Mesenchymal stem cell (in vitro differentiated cells and primary cell): ENCODE results near the gene RPH3AL.

ENCODE experiments used
- DNase-seq: peaks from one replicate; pipeline ENCODE4 v3.0.0-alpha.2; 2013
- H2AFZ ChIP-seq: one replicate; pipeline ENCODE4 v1.6.1; 2013; ENCODE audit warnings: low read depth, mild to moderate bottlenecking, control low read depth, inconsistent platforms, low read length, moderate library complexity
- H2AK5ac ChIP-seq: 2 replicates; pipeline ENCODE4 v1.6.1; 2013; ENCODE audit warnings: low read length, moderate library complexity, mild to moderate bottlenecking, inconsistent platforms; ENCODE audit not compliant: severe bottlenecking
- H2BK120ac ChIP-seq: one replicate; pipeline ENCODE4 v1.6.1; 2013; ENCODE audit warnings: low read depth, mild to moderate bottlenecking, inconsistent platforms, low read length, moderate library complexity
- H2BK12ac ChIP-seq, 2 experiments: one replicate each; pipeline ENCODE4 v1.6.1; 2013; ENCODE audit warnings: inconsistent platforms in 2 of 2, low read length in 2 of 2, mild to moderate bottlenecking in 2 of 2, moderate library complexity in 2 of 2, control low read depth in 1 of 2
- H2BK15ac ChIP-seq: one replicate; pipeline ENCODE4 v1.6.1; 2013; ENCODE audit warnings: mild to moderate bottlenecking, low read depth, inconsistent platforms; ENCODE audit not compliant: poor library complexity, severe bottlenecking
- H2BK5ac ChIP-seq: 2 replicates; pipeline ENCODE4 v1.6.1; 2013; ENCODE audit warnings: low read depth, mild to moderate bottlenecking, low read length, control low read depth, inconsistent platforms; ENCODE audit not compliant: poor library complexity, severe bottlenecking
- H3K14ac ChIP-seq, 2 experiments: one replicate each; pipeline ENCODE4 v1.6.1; 2013; ENCODE audit warnings: inconsistent platforms in 2 of 2, low read length in 2 of 2, control low read depth in 1 of 2, mild to moderate bottlenecking in 1 of 2, moderate library complexity in 1 of 2
- H3K18ac ChIP-seq, 2 experiments: one replicate each; pipeline ENCODE4 v1.6.1; 2013; ENCODE audit warnings: inconsistent platforms in 2 of 2, low read length in 2 of 2, control low read depth in 1 of 2, low read depth in 1 of 2, mild to moderate bottlenecking in 1 of 2
- H3K23ac ChIP-seq, 2 experiments: one replicate each; pipeline ENCODE4 v1.6.1; 2013; ENCODE audit warnings: inconsistent platforms in 2 of 2, low read length in 2 of 2, mild to moderate bottlenecking in 2 of 2, moderate library complexity in 2 of 2, control low read depth in 1 of 2
- H3K27ac ChIP-seq: 2 replicates; pipeline ENCODE4 v1.5.1; 2013; ENCODE audit warnings: mild to moderate bottlenecking, moderate library complexity, low read length, control low read depth, inconsistent platforms; ENCODE audit not compliant: poor library complexity, severe bottlenecking
- H3K27me3 ChIP-seq, 2 experiments: 2 replicates each; pipeline versions ENCODE4 v1.6.1 to v1.7.0; 2013; ENCODE audit warnings: low read length in 2 of 2, mild to moderate bottlenecking in 2 of 2, moderate library complexity in 2 of 2, control low read depth in 1 of 2, inconsistent platforms in 1 of 2; ENCODE audit not compliant: control insufficient read depth in 1 of 2, insufficient read depth in 1 of 2
- H3K36me3 ChIP-seq, 2 experiments: 2 replicates each; pipeline versions ENCODE4 v1.6.1 to v1.7.0; 2013; ENCODE audit warnings: low read length in 2 of 2, control low read depth in 1 of 2, inconsistent platforms in 1 of 2, low read depth in 1 of 2, mild to moderate bottlenecking in 1 of 2; ENCODE audit not compliant: insufficient read depth in 2 of 2, control insufficient read depth in 1 of 2
- H3K4ac ChIP-seq, 2 experiments: one replicate each; pipeline ENCODE4 v1.6.1; 2013; ENCODE audit warnings: inconsistent platforms in 2 of 2, low read length in 2 of 2, mild to moderate bottlenecking in 2 of 2, moderate library complexity in 2 of 2, control low read depth in 1 of 2, low read depth in 1 of 2
- H3K4me1 ChIP-seq: 2 replicates; pipeline ENCODE4 v1.6.1; 2013; ENCODE audit warnings: low read depth, low read length, control low read depth; ENCODE audit not compliant: control insufficient read depth, insufficient read depth
- H3K4me2 ChIP-seq: 2 replicates; pipeline ENCODE4 v1.6.1; 2013; ENCODE audit warnings: low read length, mild to moderate bottlenecking, inconsistent platforms; ENCODE audit not compliant: poor library complexity, severe bottlenecking
- H3K4me3 ChIP-seq, 2 experiments: 2 replicates each; pipeline versions ENCODE4 v1.5.1 to v1.7.0; 2013; ENCODE audit warnings: low read length in 2 of 2, mild to moderate bottlenecking in 2 of 2, control low read depth in 1 of 2, low read depth in 1 of 2; ENCODE audit not compliant: insufficient read depth in 1 of 2
- H3K79me1 ChIP-seq: replicated peaks from 2 replicates; pipeline ENCODE4 v1.6.1; 2013; ENCODE audit warnings: mild to moderate bottlenecking, control low read depth, low read length, inconsistent platforms; ENCODE audit not compliant: poor library complexity, severe bottlenecking
- H3K9ac ChIP-seq: 2 replicates; pipeline ENCODE4 v1.7.0; 2013; ENCODE audit warnings: mild to moderate bottlenecking, low read length, moderate library complexity
- H3K9me3 ChIP-seq: 2 replicates; pipeline ENCODE4 v1.7.0; 2013; ENCODE audit warnings: mild to moderate bottlenecking, low read length; ENCODE audit not compliant: control insufficient read depth
- H4K8ac ChIP-seq: one replicate; pipeline ENCODE4 v1.6.1; 2013; ENCODE audit warnings: inconsistent platforms, mild to moderate bottlenecking, low read length, moderate library complexity
- H4K91ac ChIP-seq: one replicate; pipeline ENCODE4 v1.6.1; 2013; ENCODE audit warnings: mild to moderate bottlenecking, low read length, inconsistent platforms
- WGBS: methylation state at CpG from one replicate; pipeline ENCODE4 v1.1.7; 2013; ENCODE audit warnings: mixed read lengths; 5-methylcytosine and 5-hydroxymethylcytosine counted together

RPH3AL gene

GRCh38 chr17:354651-355556, 2.3 kb upstream of the RPH3AL start:
- Histone ChIP-seq H3K23ac (no peak overlapping the region), H4K8ac (no peak overlapping the region), H2BK120ac (no peak overlapping the region), H2AK5ac (no peak overlapping the region), H3K9me3 (no peaks in the 10 kb centered on the region), H2AFZ (no peak overlapping the region), H3K27me3 (peaks cover 0 to 19% of the 10 kb centered on the region in 2 experiments), H3K9ac (no peak overlapping the region), H3K4me2 (no peak overlapping the region), H2BK5ac (no peak overlapping the region), H3K14ac (no peak overlapping the region), H3K36me3 (peaks cover 0 to 9% of the 10 kb centered on the region in 2 experiments), H2BK15ac (peak overlapping the region; percentile 50), H4K91ac (no peak overlapping the region), H3K79me1 (peaks cover 21% of the 10 kb centered on the region), H3K4ac (no peak overlapping the region), H3K4me1 (peaks cover 53% of the 10 kb centered on the region), H3K4me3 (no peak overlapping the region), H3K18ac (no peak overlapping the region), H3K27ac (no peak overlapping the region), H2BK12ac (peak overlapping the region in 1 of 2 experiments; percentile 15)
- 90% methylated on average over 18 of the region's 19 CpGs for WGBS
- DNase-seq, result no peak

GRCh38 chr17:353838-354234, 1.2 kb upstream of the RPH3AL start:
- Histone ChIP-seq H3K4ac (no peak overlapping the region), H2BK5ac (no peak overlapping the region), H3K36me3 (peaks cover 0 to 10% of the 10 kb centered on the region in 2 experiments), H3K27me3 (peaks cover 0 to 16% of the 10 kb centered on the region in 2 experiments), H3K9ac (no peak overlapping the region), H3K4me3 (no peak overlapping the region), H2BK120ac (no peak overlapping the region), H2BK12ac (no peak overlapping the region), H3K9me3 (no peaks in the 10 kb centered on the region), H3K18ac (no peak overlapping the region), H4K91ac (no peak overlapping the region), H3K4me2 (no peak overlapping the region), H3K4me1 (peaks cover 57% of the 10 kb centered on the region), H3K23ac (no peak overlapping the region), H2AK5ac (peak overlapping the region; percentile 98), H2BK15ac (no peak overlapping the region), H2AFZ (no peak overlapping the region), H3K14ac (no peak overlapping the region), H3K27ac (no peak overlapping the region), H3K79me1 (peaks cover 24% of the 10 kb centered on the region), H4K8ac (no peak overlapping the region)
- DNase-seq, result no peak
- 92% methylated on average over 7 of the region's 8 CpGs for WGBS

- 60% methylated on average over 8 of the region's 8 CpGs for WGBS
- H3K23ac ChIP-seq, result no peak overlapping the region
- no peak for DNase-seq
Observed at GRCh38 chr17:353213-353837, 718 bp upstream of the RPH3AL start.

GRCh38 chr17:351875-352420, 659 bp downstream of the RPH3AL start:
- H3K36me3 ChIP-seq, result peaks cover 0 to 8% of the 10 kb centered on the region in 2 experiments
- H3K79me1 ChIP-seq, result peaks cover 21% of the 10 kb centered on the region
- H4K91ac ChIP-seq, result peak overlapping the region; percentile 98
- peak overlapping the region; percentile 98 for H2BK120ac ChIP-seq
- H3K4me2 ChIP-seq, result peak overlapping the region; percentile 46
- no peak overlapping the region for H3K4me3 ChIP-seq
- peak overlapping the region; percentile 98 for H4K8ac ChIP-seq
- peak overlapping the region; percentile 49 to 88 for H2BK12ac ChIP-seq
- peak overlapping the region; percentile 14 to 84 for H3K4ac ChIP-seq
- H2BK15ac ChIP-seq, result peak overlapping the region; percentile 77
- H3K23ac ChIP-seq, result no peak overlapping the region
- no peak overlapping the region for H2AFZ ChIP-seq
- H3K9me3 ChIP-seq, result no peaks in the 10 kb centered on the region
- peak overlapping the region in 1 of 2 experiments; percentile 29 for H3K14ac ChIP-seq
- no peaks in the 10 kb centered on the region for H3K27me3 ChIP-seq
- peaks cover 50% of the 10 kb centered on the region for H3K4me1 ChIP-seq
- peak overlapping the region; percentile 85 to 96 for H3K18ac ChIP-seq
- peak overlapping the region; percentile 71 for H2AK5ac ChIP-seq
- peak overlapping the region; percentile 98 for H3K27ac ChIP-seq
- H3K9ac ChIP-seq, result no peak overlapping the region
- 80% methylated on average over 19 of the region's 19 CpGs for WGBS
- H2BK5ac ChIP-seq, result no peak overlapping the region
- no peak for DNase-seq

More at GRCh38 chr17:353213-353837, 718 bp upstream of the RPH3AL start:
- H2BK15ac ChIP-seq, result no peak overlapping the region
- H2AFZ ChIP-seq, result no peak overlapping the region
- H3K9ac ChIP-seq, result no peak overlapping the region
- peak overlapping the region; percentile 46 to 85 for H3K18ac ChIP-seq
- peak overlapping the region; percentile 47 for H3K4me2 ChIP-seq
- peak overlapping the region; percentile 10 for H2BK5ac ChIP-seq
- H4K8ac ChIP-seq, result peak overlapping the region; percentile 98
- no peak overlapping the region for H3K14ac ChIP-seq
- no peaks in the 10 kb centered on the region for H3K9me3 ChIP-seq
- H4K91ac ChIP-seq, result no peak overlapping the region
- H3K27me3 ChIP-seq, result peaks cover 0 to 11% of the 10 kb centered on the region in 2 experiments
- H2BK120ac ChIP-seq, result peak overlapping the region; percentile 71
- peak overlapping the region; percentile 98 for H3K27ac ChIP-seq
- peaks cover 59% of the 10 kb centered on the region for H3K4me1 ChIP-seq
- H2BK12ac ChIP-seq, result peak overlapping the region; percentile 21 to 29
- H3K36me3 ChIP-seq, result peaks cover 0 to 12% of the 10 kb centered on the region in 2 experiments
- peak overlapping the region; percentile 98 for H2AK5ac ChIP-seq
- peak overlapping the region in 1 of 2 experiments; percentile 11 for H3K4ac ChIP-seq
- peaks cover 21% of the 10 kb centered on the region for H3K79me1 ChIP-seq
- no peak overlapping the region for H3K4me3 ChIP-seq
